ENCODE measurements around the gene EFNB2.

EFNB2 gene

DNA sequence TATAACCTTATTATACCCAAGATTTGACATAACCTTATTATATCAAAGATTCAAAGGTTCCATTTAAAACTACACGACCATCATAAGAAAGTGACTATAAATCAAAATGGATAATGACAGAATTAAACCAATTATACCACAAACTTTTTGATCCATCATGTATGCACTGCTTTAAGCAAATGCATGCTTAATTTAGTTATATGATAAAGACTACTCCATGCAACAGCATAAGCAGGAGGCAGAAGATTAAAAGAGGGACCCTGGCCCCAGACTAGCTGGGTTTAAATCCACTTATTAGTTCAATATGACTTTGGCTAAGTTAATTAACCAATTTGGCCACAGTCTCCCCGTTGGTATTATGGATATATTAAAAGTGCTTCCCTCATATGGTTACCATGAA is 11.4 kb downstream of the EFNB2 start:
- DNase-seq: no peak

- DNase-seq: no peak
These were observed 11.9 kb downstream of the EFNB2 start for GRCh38 chr13:106523576-106523975.

DNA sequence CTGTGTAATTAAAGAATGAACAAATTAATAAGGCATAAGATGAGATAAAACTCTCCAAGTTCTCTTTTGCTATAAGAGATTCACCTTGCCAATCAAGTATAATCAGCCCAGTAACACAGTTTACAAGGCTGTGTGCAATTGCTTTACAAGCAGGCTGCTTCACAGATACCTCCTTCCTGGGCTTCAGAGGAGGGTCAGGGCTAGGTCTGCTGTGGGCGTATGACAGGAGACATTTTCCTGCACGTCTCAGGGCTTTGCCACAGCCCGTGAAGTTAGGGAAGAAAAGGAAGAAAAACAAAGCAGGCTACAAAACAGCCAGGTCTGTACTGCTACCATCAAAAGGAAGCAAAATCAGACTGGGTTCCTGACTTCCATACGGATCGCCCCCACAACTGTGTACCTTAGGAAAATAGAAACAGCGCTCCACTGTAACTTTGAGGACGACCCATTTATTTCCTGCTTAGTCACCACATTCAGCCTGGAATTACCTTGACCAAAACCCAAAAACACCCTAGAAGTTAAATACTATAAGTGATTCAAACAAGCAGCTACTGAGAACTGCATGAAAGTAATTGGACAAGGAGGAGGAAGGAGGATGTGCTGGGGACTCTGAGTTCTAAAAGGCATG is 12.4 kb downstream of the EFNB2 start:
- DNase-seq: no peak

GRCh38 chr13:106522112-106522705 is 13.3 kb downstream of the EFNB2 start:
- no peak for DNase-seq

- no peak for DNase-seq
These were observed 14.2 kb downstream of the EFNB2 start for GRCh38 chr13:106521095-106521799.

DNA sequence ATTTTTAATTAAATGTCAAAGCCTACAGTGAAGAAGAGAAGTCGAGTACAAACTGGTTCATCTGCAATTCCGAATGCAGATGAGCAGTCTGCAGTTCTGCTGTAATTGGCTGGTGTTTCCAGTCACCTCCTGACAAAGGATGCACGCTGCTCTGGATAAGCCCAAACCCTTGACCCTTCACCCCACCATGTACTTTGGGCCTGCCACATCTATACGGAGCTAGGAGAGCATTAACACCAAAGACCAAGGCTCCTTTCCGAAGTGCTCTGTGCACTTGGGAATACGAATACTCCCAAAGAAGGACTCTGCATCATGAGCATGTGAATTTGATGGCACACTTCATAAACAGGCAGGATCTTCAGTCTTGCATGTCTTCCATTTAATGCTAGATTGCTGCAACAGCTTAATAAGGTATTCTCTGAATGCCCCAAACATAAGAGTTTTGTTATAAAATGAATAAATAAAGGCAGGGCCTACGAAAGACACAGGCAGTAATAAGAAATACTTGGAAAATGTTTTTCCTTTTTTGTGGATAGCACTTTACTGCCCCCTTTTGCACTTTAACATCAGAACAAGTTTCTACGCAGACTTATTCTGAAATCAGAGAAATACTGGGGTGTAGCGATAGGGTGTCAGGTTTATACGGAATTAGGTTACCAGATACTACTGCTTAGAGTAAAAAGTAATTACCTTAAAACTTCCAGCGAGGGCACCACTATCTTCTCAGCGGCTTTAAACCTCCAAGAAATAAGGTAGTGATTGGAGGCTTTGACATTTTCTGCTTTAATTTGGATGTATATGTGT is 15.0 kb downstream of the EFNB2 start:
- no peak for DNase-seq

- no peak for DNase-seq
These were observed 16.9 kb downstream of the EFNB2 start for GRCh38 chr13:106518512-106518911.

- DNase-seq: no peak
These were observed 18.2 kb downstream of the EFNB2 start for GRCh38 chr13:106517109-106517847.

- no peak for DNase-seq
These were observed 19.7 kb downstream of the EFNB2 start for GRCh38 chr13:106515635-106516254.

GRCh38 chr13:106514928-106515634 is 20.4 kb downstream of the EFNB2 start:
- DNase-seq: no peak

- no peak for DNase-seq
These were observed 22.2 kb downstream of the EFNB2 start for GRCh38 chr13:106513025-106513983.

- no peak for DNase-seq
These were observed 27.7 kb downstream of the EFNB2 start for GRCh38 chr13:106507560-106508274.

DNA sequence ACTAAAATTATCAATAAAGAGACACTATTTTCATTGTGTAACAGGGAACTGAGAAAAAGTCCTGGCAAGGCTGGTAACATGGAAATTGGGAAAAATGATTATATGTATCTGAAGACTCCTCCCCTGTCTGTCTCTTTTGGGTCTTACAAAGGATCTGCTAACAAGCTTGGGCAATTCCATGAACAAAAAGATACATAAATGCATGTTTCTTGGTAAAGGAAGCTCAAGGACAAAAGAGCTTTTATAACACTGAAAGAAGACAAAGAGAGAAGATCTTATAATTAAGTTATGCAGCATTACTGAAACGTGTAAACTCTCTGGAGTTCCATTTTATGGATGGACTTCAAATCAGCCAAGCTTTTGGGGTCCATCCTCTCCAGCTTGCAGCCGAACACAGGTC is 29.2 kb downstream of the EFNB2 start:
- no peak for DNase-seq

- no peak for DNase-seq
These were observed 29.7 kb downstream of the EFNB2 start for GRCh38 chr13:106505732-106506131.

DNA sequence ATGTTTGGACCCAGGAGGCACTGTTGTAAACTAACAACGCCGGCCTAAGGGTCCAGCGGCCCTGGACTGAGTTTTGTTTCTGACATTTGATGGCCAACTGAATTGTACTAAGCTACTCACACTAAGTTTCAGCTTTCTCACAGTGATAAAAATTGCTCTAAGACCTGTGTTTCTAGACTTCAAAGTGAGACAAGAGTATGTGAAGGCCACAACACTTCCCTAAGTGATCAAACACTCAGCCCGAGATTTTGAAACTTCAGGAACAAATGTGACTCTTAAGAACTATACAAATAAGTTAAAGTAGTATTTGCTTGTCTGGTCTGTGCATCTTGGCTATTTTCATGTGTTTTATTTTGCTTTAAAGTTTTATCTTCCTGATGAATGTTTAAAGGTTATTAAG is 30.2 kb downstream of the EFNB2 start:
- DNase-seq: no peak

DNA sequence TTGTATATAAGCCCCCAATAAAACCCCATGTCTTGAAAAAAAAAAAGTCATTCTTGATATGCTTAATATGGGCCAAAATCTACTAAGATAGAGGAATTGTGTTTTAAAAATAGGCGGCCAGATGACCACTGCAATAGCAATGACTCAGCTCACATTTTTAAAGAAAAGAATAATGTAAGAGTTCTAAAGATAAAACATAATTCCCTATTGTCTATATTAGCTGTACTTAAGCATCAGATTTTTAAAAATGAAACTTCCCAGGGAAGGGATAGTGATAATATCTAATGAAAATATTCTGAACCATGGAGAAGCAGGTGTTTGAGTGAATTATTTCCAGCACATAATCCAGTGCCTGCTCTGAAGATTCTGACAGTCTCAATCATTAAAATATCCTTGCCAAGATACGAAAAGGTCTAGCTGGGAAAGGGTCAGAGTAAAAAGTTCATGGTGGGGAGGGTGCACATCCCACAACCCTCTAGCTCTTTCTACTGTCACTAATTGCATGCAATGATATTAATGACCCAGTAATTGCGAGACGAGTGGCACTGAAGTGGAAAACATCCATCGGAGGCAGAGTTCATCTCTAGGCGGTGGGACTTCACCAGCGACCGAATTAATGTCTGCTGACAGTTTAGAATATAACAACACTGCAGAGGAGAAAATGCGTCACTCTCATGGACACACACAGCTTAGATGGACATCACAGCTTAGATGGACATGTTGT is 31.6 kb downstream of the EFNB2 start:
- no peak for DNase-seq

DNA sequence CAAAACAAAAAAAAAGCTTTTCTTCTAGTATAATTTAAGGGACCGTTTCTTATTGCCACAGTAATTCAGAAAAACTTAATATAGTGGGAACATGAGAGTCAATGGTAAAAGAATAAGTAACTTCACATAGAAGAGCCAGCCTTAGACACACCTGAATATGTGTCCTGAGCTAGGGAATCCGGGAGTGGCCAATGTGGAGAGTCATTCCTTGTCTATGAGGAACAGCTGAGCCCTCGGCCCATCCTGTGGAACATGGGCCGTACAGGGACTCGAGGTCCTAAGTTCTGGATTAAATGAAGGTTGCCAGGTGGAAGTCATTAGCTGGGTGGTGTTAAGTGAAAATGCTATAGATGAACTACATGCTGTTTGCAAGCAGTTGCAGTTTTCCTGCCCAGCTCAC is 32.2 kb downstream of the EFNB2 start:
- DNase-seq: no peak

DNA sequence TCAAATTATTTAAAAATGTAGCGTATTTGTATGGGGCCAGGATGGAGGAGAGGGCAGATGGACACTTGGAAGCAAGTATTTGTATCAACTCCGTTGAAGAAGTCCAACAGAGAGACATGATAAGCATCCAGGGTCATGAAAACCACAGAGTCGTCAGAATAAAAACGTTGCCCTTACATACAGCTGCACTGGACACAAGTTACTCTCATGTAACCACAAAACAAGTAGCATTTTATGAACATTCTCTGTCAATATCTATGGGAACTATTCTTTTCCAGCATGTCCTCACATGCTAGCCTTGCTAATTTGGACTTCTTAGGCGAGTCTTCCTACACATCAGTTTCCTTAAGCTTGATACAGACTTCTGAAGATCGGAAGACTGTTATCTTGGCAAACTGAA is 35.0 kb downstream of the EFNB2 start:
- DNase-seq: no peak

DNA sequence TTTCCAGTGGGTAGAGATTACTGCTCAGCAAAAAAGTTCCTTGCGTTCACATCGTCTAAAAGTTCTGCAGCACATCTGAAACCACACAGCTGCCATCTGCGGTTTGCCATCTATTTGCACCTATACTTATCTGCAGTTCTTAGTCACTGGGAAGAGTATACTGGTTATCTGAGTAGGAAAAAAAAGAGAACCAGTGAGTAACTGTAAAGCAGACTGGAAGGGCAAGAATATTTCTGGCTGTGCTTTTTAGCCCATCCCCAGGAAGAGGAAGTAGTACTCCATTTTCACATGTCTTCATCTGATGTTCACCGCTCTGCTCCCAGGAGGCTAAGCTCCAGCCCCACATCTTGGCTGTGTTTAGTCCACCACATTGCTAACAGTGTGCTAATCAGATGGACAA is 35.6 kb downstream of the EFNB2 start:
- DNase-seq: no peak

All from KG1 (cell line).